PFSK-1 (cell line): Measurements from ENCODE around the gene ALOX12B.

Source experiments
- FOXP2 ChIP-seq: optimal IDR thresholded peaks from 2 replicates; pipeline ENCODE3; 2011; ENCODE audit warnings: borderline replicate concordance, control low read depth, inconsistent platforms; ENCODE audit not compliant: insufficient read depth; ENCODE audit errors: extremely low read length, extremely low read depth
- POLR2AphosphoS5 ChIP-seq: IDR thresholded peaks from 2 replicates; pipeline ENCODE4 v1.6.1; 2012; ENCODE audit warnings: low read depth, mild to moderate bottlenecking, control low read depth, low read length, moderate library complexity
- SIN3A ChIP-seq: IDR thresholded peaks from 2 replicates; pipeline ENCODE4 v1.6.1; 2012; ENCODE audit warnings: mild to moderate bottlenecking, low read length, moderate library complexity, borderline replicate concordance; ENCODE audit not compliant: insufficient read depth
- TAF1 ChIP-seq: IDR thresholded peaks from 2 replicates; pipeline ENCODE4 v1.6.1; 2012; ENCODE audit warnings: low read length, control low read depth, borderline replicate concordance; ENCODE audit not compliant: insufficient read depth
- TF ChIP-seq, protein P1 (sequence below), 2 experiments: IDR thresholded peaks; 2 replicates each; pipeline versions ENCODE4 v1.6.1 to v1.8.0; 2011 to 2012; ENCODE audit warnings: low read depth in 2 of 2, low read length in 2 of 2, control low read depth in 1 of 2, inconsistent platforms in 1 of 2, mild to moderate bottlenecking in 1 of 2, moderate library complexity in 1 of 2; ENCODE audit not compliant: insufficient read depth in 1 of 2

The ALOX12B gene

GRCh38 chr17:8128125-8128784 lies 40.7 kb upstream of the ALOX12B start:
- no peak for TF ChIP-seq TAF1
- no peak for TF ChIP-seq FOXP2
- no peak for TF ChIP-seq POLR2AphosphoS5
- no peak for TF ChIP-seq SIN3A
- TF ChIP-seq, protein P1, sequence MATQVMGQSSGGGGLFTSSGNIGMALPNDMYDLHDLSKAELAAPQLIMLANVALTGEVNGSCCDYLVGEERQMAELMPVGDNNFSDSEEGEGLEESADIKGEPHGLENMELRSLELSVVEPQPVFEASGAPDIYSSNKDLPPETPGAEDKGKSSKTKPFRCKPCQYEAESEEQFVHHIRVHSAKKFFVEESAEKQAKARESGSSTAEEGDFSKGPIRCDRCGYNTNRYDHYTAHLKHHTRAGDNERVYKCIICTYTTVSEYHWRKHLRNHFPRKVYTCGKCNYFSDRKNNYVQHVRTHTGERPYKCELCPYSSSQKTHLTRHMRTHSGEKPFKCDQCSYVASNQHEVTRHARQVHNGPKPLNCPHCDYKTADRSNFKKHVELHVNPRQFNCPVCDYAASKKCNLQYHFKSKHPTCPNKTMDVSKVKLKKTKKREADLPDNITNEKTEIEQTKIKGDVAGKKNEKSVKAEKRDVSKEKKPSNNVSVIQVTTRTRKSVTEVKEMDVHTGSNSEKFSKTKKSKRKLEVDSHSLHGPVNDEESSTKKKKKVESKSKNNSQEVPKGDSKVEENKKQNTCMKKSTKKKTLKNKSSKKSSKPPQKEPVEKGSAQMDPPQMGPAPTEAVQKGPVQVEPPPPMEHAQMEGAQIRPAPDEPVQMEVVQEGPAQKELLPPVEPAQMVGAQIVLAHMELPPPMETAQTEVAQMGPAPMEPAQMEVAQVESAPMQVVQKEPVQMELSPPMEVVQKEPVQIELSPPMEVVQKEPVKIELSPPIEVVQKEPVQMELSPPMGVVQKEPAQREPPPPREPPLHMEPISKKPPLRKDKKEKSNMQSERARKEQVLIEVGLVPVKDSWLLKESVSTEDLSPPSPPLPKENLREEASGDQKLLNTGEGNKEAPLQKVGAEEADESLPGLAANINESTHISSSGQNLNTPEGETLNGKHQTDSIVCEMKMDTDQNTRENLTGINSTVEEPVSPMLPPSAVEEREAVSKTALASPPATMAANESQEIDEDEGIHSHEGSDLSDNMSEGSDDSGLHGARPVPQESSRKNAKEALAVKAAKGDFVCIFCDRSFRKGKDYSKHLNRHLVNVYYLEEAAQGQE (IDR thresholded peaks at IDR 0.05; ENCODE audit: insufficient read depth in 1 of 2, low read depth in 2 of 2, low read length in 2 of 2): no peak

DNA sequence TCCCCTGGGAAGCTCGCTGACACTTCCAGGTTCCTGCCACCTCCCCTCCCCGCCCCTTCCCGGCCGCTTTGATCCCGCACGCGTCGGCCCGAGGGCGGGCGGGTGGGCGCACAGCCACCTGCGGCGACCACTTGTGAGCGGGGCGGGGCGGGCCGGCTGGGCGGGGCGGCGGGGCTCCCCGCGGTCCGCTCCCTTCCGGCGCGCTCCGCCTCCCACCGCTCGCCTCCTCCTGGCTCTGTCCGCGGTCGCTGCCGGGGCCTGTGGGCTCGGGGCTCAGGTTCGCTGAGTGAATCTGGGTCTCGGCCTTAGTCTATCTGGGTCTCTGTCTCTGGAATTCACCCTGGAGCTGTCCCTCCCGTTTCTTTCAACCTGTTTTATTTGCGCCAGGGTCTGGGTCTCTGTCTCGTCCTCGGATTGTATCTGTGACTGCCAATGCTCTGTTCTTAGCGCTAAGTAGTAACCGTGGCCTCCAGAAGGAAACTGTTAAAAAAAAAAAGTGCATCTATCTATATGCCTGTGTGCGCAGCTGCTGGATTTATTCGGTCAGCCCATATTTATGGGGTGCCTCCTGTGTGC lies 39.1 kb upstream of the ALOX12B start:
- TF ChIP-seq SIN3A (no peak), TAF1 (no peak)
- TF ChIP-seq, protein P1 (IDR thresholded peaks at IDR 0.05; ENCODE audit: insufficient read depth in 1 of 2, low read depth in 2 of 2, low read length in 2 of 2): peak in 1 of 2 experiments; percentile 60; a peak in 2 of 4 replicates

- TF ChIP-seq POLR2AphosphoS5 (no peak), TAF1 (no peak), FOXP2 (no peak), SIN3A (no peak)
- TF ChIP-seq, protein P1 (IDR thresholded peaks at IDR 0.05; ENCODE audit: insufficient read depth in 1 of 2, low read depth in 2 of 2, low read length in 2 of 2): no peak
These were observed 38.5 kb upstream of the ALOX12B start for GRCh38 chr17:8125947-8126490.

GRCh38 chr17:8125154-8125946 lies 37.8 kb upstream of the ALOX12B start:
- TF ChIP-seq POLR2AphosphoS5 (peak; percentile 27), TAF1 (no peak; the same call in 1 of the 2 replicates), FOXP2 (no peak), SIN3A (0 out of 2 replicates have a peak, but pooled peaks have one; percentile 41)
- TF ChIP-seq, protein P1 (IDR thresholded peaks at IDR 0.05; ENCODE audit: insufficient read depth in 1 of 2, low read depth in 2 of 2, low read length in 2 of 2): no peak
